HG03432 (cell line): Measurements from ENCODE around the gene CAMSAP2.

Experiments used
- ATAC-seq: cut with Tn5 transposase; IDR thresholded peaks from one replicate; pipeline ENCODE4 v1.9.1; 2021; ENCODE audit warnings: mild to moderate bottlenecking, moderate library complexity; ENCODE audit not compliant: unreplicated experiment

CAMSAP2 gene

DNA sequence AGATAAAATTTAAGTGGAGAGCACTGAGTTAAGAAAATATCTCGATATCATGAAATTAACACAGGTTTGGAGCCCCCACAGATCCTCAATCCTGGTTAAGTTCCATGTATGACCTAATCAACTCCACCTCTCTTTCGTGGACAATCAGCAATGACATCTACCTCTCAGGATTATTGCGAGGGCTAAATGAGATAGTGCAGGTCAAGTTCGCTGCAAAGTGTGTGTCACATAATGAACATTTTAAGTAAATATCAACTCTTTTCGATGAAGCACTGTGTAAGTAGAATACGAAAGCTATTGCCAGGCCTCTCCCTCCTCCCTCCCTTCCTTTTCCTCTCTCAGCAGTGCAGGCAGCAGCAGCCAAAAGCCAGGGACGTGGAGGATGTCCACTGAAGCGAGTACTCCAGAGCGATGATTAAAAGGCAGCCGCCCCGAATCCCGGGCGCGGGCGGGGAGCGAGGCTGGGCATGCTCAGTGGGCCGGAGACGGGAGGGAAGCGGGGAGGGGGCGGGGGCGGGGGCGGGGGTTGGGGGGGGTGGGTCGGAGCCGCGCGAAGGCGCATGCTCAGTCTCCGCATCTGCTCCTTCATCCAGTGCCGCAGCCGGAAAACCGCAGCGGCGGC is at the start of gene CAMSAP2:
Gene CAMSAP2 (plus strand): TSS at position 567 of the 622 bp plus-strand sequence. CDS start 935 bp downstream, outside the sequence.
- peak; percentile 67 for ATAC-seq

GRCh38 chr1:200692316-200692715 is 46.4 kb upstream of the CAMSAP2 start:
- ATAC-seq, result no peak

GRCh38 chr1:200693327-200693726 is 45.4 kb upstream of the CAMSAP2 start:
- ATAC-seq, result no peak

GRCh38 chr1:200694738-200695137 is 44.0 kb upstream of the CAMSAP2 start:
- no peak for ATAC-seq

DNA sequence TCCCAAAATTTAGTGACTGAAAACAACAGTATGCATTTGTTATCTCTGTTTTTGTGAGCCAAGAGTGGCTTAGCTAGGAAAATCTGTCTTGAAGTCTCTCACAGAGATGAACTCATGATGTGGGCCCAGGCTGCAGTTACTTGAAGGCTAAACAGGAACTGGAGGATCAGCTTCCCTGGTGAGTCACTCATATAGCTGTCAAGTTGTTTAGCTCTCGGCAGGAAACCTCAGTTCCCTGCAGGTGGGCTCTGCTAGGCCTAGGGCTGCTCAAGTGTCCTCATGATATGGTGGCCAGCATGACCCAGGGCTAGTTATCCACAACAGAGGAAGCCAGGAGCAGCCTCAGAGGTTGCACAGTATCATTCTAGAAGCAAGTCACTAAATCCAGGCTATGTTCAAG is 38.8 kb upstream of the CAMSAP2 start:
- ATAC-seq, result no peak

DNA sequence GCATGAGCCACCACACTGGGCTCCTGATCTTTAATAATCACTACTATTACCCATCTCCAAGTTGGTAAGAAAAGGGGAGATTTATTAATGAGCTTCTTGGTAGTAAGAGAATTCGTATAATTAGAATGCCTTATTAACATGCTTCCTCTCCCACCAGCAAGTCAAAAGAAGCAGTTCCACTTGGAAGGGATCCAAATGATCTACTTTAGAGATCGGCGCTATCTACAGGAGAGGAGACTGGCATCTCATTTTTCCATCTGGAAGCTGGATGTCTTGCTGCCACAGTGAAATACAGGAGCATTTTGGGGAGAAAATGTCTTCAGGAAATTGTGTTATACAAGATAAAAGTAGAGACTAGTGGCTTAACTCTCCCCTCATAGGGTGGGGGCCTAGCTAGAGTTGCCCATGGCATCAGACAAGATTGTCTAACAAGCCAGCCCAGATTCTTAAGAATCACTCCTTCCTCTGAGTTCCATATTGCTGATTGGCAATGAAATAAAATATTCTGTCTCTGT is 33.6 kb upstream of the CAMSAP2 start:
- ATAC-seq, result no peak

DNA sequence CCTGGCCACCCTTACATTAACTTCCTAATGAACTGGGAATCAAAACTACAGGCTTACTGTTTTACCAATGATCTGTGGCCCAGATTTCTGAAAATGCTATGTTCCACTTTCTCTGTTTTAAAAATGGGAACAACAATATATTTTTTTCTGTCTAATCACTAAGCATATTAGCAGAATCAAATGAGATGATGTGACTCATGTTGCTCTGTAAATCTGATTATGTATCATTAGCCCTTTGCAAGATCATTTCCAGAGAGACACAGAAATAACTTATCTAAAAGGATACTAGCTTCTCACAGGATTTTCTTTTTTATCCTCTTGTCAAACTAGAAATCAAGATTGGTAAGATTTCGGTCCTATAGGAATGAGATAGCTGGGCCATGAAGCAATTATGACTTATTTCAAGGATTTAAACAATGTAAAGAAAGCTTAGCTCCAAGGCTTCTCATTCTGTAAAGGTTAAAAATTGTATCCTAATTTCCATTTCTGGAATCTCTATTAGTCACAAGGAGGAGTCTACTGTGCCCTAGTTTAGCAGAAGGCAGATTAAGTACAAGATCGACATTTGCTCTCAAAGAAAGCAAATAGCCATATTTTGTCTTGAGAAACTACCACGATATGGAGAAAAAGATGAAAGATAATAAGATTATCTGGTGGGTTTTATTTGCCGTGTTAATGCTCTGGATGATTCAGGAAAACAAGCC is 32.4 kb upstream of the CAMSAP2 start:
- no peak for ATAC-seq

GRCh38 chr1:200707116-200707515 is 31.6 kb upstream of the CAMSAP2 start:
- no peak for ATAC-seq

- no peak for ATAC-seq
Measured at GRCh38 chr1:200708161-200708560, 30.5 kb upstream of the CAMSAP2 start.

GRCh38 chr1:200708769-200709168 is 29.9 kb upstream of the CAMSAP2 start:
- no peak for ATAC-seq

- no peak for ATAC-seq
Measured at GRCh38 chr1:200710166-200710565, 28.5 kb upstream of the CAMSAP2 start.

DNA sequence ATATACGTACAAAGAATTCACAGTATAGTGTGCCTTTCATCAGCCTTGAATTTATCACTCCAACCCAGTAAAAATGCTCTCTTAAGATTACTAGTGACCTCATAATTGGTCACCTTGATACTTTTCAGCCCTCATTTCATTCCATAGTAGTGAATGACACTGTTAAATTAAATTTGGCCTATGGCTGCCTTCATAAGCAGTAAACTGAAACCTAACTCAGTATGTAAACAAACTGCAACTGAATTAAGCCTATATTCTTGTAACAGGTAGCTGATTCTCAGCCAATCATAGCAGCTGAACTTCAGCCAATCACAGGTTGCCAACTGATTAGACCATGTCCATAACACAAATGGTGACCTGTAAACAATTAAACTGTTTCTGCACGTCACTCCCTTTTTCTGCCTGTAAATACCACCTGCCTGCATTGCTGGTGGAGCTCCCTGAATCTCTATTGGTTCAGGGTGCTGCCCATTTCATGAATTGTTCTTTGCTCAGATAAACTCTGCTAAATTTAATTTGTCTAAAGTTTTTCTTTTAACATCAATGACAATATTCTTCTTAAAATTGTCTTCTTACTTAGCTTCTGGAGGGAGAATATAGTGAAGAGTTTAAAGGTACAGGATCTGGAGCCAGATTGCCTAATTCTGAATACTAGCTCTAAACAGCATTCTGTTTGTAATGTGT is 24.0 kb upstream of the CAMSAP2 start:
- ATAC-seq, result no peak

DNA sequence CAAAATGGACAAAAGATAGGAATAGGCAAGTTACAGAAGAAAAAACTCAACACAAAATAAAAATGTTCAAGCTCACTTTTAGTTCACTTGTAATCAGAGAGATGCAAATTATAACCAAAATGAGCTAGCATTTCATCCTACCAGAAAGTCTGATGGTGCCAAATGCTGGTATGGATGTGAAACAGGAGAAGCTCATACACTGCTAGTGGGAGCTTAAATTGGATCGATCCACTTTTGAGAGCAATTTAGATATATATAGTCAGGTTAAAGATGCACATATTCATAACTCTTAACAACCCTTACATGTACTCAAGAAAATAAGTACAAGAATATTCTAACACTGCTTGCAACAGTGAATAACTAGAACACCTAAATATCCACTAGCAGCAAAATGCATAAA is 18.5 kb upstream of the CAMSAP2 start:
- ATAC-seq, result no peak

DNA sequence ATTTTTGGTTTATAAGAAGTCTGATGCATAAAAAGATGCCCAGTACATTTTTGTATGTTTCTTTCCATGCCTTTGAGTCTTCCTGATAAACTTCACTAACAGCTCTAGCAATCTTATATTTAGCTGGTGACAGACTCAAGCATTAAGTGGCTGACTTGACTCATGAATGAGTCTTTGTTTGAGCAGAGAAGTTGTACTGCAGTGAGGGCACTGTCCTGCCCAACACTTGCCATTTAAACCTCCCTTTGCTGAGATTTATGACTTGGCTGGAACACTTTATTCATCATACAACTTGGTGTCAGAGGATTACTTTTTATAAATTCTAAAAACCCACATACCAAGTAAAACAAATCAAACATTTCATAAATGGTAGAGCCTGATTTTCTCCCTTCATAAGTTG is 14.6 kb upstream of the CAMSAP2 start:
- no peak for ATAC-seq

- no peak for ATAC-seq
Measured at GRCh38 chr1:200727257-200727656, 11.4 kb upstream of the CAMSAP2 start.

DNA sequence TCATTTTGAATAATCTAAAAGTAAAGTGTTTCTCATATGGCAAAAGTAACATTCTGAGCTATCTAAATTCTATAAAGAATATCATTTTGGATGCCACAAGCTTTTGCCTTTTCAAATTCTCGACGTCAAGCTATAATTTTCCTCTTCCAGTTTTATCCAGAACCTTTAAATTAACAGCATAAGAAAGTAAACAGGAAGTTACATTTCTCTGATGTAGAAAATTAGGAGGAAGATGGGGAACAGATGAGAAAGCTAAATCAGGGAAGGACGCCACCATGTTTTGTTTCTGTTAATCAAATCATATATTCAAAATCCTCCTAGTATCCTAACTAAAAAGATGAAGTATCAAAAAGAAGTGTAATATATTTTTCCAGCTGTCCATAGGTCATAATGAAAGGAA is 8.8 kb upstream of the CAMSAP2 start:
- no peak for ATAC-seq

DNA sequence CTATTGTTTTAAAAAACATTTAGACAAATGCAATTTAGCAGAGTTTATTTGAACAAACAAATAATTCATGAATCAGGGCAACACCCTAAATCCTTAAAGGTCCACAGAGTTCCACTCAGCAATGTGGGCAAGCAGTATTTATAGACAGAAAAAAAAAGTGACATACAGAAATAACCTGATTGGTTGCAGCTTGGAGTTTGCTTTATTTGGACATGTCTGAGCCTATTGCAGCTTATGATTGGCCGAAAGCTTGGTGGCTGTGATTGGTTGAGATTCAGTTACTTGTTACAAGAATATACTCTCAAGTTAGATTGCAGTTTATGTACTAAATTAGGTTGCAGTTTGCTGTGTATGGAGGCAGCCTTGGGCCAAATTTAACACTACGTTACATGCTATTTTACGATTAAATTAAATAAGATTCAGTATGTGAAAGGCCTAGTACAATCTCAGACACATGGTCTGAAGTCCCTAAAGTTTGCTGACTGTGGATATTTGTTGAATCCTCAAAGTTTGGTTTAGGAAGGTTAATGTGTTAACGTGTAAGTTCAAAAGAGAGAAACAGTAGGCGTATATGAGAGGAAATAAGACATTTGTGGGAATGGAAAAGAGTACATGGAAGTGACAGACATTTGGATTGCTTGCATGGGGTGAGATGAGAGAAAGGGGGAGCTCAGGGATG is 6.9 kb upstream of the CAMSAP2 start:
- no peak for ATAC-seq

DNA sequence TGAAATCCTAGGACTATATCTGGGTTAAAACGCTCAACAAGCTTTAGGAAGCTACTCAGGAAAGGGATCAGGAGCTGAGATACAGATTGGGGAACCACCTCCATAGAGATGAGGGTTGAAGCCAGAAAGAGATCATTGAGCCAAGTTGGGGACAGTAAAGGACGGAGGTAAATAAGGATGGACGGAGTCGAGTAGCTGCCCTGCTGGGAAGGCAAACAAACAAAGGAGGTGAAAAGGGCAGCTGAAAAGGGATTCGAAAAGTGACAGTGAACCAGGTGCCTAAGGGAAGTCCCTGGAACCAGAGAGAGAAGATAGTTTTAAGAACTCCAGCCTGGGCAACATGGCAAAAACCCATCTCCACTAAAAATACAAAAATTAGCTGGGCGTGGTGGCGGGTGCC is 6.3 kb upstream of the CAMSAP2 start:
- no peak for ATAC-seq

DNA sequence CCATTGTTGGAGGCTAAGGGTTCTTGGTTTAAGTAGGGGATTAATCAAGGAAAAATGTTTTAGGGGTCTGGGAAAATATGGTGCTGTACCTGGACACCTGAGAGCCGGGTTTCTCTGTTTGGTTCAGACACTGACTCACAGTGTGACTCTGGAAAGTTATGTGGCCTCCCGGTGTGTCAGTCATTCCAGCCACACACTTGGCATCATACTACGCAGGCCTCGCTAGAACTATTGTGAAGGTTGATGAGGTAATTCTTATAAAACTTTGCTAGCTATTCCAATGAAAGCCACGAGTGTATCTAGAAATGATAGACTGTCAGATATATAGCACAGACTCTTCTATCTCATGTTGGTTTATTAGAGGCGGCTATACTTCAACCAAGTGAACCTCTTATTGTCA is 4.8 kb upstream of the CAMSAP2 start:
- no peak for ATAC-seq

- no peak for ATAC-seq
Measured at GRCh38 chr1:200737647-200738291, 924 bp upstream of the CAMSAP2 start.
